Measurements from ENCODE around the gene DCTN3.
A peak's percentile ranks its signal among the peaks of the same experiment; 100 is the strongest.

DCTN3 gene

GRCh38 chr9:34615132-34615531, 5.2 kb downstream of the DCTN3 start:
- no peak for DNase-seq

GRCh38 chr9:34612788-34613390, 7.4 kb downstream of the DCTN3 start:
- peak; percentile 71 to 93 for DNase-seq

DNA sequence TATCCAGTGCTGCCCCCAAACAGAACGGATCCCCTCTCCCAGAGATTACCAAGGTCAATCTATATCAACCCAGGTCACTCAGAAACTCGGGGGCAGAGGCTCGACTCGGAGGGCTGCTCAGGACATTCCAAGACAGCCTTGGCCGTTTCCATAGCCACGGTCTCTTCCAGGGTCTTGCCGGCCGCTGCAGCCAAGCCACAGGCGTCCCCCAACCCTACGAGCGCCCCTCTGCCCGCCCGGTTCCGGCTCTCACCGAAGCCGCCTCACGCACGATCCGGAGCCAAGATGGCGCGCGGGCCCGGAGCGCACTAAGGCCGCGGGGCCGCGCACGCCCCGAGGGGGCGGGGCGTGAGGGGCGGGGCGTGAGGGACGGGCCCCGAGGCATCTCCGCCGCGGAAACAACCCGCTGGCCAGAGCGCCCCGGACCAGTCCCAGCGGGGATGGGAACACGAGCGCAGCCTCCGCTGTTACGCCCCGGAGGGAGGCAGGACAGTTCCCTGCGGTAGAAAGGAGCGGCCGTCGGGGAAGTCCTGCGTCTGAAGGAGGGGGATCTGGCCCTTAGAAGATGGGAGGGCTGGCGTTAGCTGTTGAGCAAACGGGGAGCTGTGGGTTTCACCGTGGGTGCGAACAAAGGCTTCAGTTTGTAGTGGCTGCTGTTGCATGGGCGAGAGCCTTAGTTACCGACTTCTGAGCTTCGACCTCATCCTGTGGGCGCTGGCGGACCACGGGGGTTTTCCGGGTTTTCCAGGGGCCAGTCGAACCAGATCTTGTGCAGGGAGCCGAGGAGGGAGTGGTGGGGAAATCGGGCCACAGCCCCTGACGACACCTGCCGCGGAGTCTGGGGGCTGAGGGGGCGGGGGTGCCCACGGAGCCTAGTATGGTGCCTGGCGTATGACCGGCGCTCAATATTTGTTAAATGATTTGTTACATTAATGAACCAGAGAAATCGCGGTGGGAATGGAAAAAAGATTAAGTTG, 8.2 kb downstream of the DCTN3 start, which contains the start of gene RPP25L:
Gene RPP25L (minus strand): TSS at position 287 of the 977 bp plus-strand sequence. CDS start 801 bp downstream, outside the sequence.
- DNase-seq = peak; percentile 78 to 95

DNA sequence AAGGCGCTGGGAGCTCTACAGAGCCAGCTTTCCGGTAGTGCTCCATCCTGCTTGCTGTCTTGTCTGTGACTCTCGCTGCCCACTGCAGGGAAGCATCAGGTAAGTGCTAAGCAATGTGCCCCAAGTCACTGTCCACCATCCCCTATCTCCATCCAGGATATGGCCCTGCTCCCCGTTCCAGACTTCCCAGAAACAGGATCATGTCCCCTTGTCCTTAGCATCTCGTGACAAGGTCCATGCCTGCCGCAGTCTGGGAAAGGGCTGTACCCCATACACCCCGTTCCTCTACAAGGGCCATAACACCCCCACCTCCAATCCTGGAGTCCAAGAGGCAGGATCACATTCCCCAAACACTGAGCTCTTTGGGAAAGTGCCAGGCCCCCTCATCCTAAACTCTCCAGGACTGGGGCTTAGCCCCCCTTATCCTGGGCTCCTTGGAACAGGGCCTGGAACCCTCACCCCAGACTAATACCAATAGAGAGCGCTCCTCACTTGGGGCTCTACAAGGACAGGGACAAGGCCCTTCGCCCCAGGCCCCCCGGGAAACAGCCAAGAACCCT, 9.0 kb downstream of the DCTN3 start:
- no peak for DNase-seq

- DNase-seq = no peak
Measured at GRCh38 chr9:34610434-34611206, 9.7 kb downstream of the DCTN3 start.

- DNase-seq = no peak
Measured at GRCh38 chr9:34607331-34607730, 13.0 kb downstream of the DCTN3 start.

DNA sequence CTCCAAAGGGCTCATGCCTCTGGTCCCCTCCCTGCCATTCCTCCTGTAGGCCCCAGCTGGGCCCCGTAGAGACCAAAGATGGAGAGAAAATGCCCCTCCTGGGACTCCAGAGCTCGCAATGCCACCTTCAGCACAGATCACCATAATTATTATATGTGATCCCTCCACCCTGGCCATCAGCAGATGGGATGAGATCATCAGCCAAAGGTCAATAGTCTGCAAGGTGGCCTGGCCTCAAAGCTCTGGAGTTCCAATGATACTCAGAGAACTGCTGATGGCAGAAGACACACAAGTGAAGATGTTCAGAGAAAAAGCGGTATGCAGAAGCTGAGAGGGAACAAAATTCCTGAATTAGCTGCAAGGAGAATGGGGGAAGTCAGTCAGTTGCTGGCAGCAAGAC, 13.4 kb downstream of the DCTN3 start:
- DNase-seq = no peak

DNA sequence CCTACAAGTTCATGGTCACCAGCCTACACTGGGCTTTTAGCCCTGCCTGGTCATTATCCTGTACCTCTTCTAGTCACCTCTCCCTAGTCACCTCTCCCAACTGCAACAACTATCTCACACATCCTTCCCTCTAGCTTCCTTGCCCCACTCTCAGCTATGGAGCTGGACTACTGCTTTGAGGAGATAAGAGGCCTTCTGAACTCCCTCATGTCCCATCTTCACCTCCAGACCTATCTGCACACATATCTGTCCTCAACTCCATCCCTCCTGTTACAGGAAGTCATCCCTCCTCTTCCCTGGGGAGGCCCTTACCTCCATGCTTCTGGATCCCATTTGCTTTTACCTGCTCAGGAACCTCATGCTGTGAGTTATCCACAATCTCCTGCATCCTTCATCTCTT, 14.1 kb downstream of the DCTN3 start:
- no peak for DNase-seq

- DNase-seq = peak; percentile 46 to 75
Measured at GRCh38 chr9:34603610-34604231, 16.6 kb downstream of the DCTN3 start.

DNA sequence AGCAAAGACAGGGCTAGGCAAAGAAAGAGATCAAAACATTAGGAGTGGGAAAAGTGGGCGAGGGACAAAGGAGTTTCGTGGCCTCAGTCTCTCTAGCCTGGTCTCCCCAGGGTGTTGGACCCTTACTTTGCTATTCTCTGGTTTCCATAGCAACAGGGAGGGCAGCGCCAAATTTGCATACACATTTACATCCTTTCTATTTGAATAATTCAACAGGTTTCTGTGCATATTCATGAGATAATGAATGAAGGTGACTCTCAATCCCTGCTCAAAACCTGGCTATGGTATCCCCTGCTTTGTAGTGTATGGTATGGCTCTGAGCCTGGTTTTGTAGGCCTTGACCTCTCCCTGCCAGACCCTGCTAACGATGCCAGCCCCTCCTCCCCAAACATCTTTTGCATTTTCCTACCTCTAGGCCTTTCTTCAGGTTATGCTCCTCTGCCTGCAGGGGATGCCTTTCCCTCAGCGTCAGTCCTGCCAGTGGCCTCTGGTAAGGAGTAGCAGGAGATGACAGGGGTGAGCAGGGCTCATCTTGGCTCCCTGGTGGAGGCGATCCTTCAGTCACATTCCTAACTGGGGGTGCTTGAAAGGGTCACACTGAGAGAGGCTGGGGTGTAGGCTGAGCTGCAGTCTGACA, 18.2 kb downstream of the DCTN3 start:
- no peak for DNase-seq

DNA sequence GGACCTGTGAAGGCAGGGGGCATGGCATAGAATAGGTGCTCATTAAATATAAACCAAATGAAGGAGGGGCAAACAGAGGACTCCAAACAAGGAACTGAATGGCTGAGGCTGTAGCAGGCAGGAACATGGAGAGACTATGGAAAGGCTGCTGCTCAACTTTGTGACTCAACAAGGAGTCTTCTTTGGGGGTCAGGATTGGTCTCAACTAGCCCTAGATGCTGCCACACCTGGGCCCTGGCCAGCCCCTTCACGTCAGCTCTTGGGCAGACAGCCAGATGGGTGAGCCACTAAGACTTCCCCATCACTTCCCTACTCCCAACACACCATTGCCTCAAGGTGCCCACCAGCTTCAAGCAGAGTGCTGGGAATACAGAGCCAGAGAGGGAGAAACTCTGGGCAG, 19.4 kb downstream of the DCTN3 start:
- DNase-seq = no peak

GRCh38 chr9:34599546-34599945, 20.7 kb downstream of the DCTN3 start:
- DNase-seq = no peak

GRCh38 chr9:34594177-34594576, 26.1 kb downstream of the DCTN3 start:
- no peak for DNase-seq

- DNase-seq = no peak
Measured at GRCh38 chr9:34592895-34593601, 27.2 kb downstream of the DCTN3 start.

GRCh38 chr9:34591917-34592866, 28.1 kb downstream of the DCTN3 start:
- DNase-seq = no peak

DNA sequence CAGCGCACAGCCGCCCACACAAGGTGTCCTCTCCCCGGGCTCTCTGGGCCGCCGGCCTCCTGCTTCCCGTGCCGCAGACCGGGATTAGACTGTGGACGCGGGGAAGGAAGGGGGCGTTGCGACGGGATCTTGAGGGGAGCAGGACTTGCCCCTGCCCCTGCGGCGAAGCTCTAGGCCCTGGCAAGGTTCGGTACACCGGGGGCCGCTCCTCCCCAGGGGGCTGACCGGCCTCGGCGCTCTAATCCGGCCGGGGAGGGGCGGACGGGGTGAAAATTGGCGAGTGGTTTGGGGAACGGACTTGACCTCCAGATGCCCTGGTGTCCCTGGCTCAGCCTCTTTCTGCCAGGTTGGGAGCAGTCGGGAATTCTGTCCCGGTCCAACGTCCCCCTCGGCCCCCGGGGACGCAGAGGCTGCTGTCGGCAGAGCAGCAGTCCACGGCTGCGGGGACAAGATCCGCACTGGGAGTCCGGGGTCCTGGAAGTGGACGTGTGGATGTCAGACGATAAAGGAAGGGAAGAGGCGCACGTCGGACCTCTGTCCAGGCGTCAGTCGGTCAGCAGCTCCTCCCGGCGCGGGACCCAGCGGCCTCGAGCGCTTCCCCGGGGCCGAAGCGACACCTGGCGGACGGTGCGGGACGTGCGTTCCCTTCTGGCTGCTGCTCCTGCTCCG, 28.9 kb downstream of the DCTN3 start:
- DNase-seq = peak; percentile 57 to 76

- DNase-seq = no peak
Measured at GRCh38 chr9:34590381-34591247, 29.7 kb downstream of the DCTN3 start.

GRCh38 chr9:34589636-34590380, 30.5 kb downstream of the DCTN3 start, which contains the start of gene CNTFR:
Gene CNTFR, minus strand, starts transcription at chr9:34589724. Its CDS starts 20,743 bp downstream, at chr9:34568981.
- peak; percentile 36 to 59 for DNase-seq

Data from NCI-H1930 (cell line).